Transverse colon (tissue), 4 donors: ENCODE results near the gene AHCYL1.

Experiments used
- CTCF ChIP-seq, 5 experiments: fragments of 200-600 bp in 3 of 5; fragments of 450-650 bp in 2 of 5; sonication (generic) in 3 of 5; IDR thresholded peaks; 1 replicate in 2 of 5; 2 replicates in 3 of 5; pipeline ENCODE4 v1.5.1; 2016 to 2017; ENCODE audit warnings: antibody characterized with exemption in 5 of 5, inconsistent platforms in 3 of 5, mild to moderate bottlenecking in 2 of 5, moderate library complexity in 1 of 5
- POLR2AphosphoS5 ChIP-seq, 3 donors: sonication (generic); formaldehyde crosslinking; IDR thresholded peaks; one replicate each; pipeline ENCODE4 v1.6.1; 2016; ENCODE audit warnings: antibody characterized with exemption in 3 of 3

- TF ChIP-seq CTCF (IDR thresholded peaks at IDR 0.05) (no peak), POLR2AphosphoS5 (IDR thresholded peaks at IDR 0.05) (no peak)
These were observed 18.1 kb downstream of the AHCYL1 start for GRCh38 chr1:110002695-110003094.
